ENCODE results near the gene SEC14L3. TPM values are rescaled to one million over a fixed set of nuclear protein-coding genes. Genes with fewer than 3 reads are reported as not detected.

Gene SEC14L3
- total and polyA plus RNA-seq, 4 donors: not detected

DNA sequence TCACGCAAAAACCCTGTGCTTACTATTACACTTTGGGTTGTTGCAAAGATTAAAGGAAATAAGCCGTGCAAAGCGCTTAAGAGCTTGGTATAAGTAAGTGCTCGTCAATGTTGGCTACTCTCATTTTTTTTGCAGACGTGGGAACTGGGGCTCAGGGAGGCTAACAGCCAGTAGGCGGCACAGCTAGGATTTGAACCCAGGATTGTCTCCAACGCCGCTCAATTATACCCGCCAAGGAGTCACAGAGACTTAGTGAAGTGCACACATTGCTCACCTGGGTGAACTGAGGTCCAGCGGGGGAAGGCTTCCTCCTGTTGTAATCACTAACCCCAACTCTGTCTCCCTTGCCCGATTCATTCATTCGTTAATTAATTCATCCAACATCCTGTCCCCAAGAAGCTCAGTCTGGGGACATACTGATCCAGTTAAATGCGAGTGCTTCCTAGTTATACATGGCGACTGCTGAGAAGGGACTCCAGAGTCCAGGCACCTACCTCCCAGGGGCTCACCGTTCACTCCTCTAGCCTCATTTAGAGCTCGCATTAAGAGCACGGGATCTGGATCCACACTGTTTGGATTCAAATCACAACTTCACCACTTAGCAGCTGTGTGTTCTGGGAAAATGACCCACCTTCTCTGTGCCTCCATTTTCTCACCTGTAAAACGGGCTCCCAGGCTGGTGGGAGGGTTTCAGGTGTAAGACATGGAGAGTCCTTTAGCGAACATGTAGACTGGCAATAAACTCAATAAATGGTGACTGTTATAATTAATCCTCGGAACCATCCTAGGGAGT, 47.1 kb downstream of the SEC14L3 start:
- Histone ChIP-seq H3K27ac (ENCODE audit: low read depth in 1 of 2, low read length in 2 of 2) (no peak overlapping the region), H3K27me3 (ENCODE audit: control insufficient read depth in 1 of 2, insufficient read depth in 2 of 2, low read length in 1 of 2) (no peaks in the 10 kb centered on the region), H3K9me3 (ENCODE audit: control insufficient read depth, low read length) (no peaks in the 10 kb centered on the region), H3K4me1 (ENCODE audit: control insufficient read depth in 1 of 2, insufficient read depth in 2 of 2, low read length in 2 of 2) (peaks cover 0 to 3% of the 10 kb centered on the region in 2 donors), H3K4me3 (ENCODE audit: low read length in 2 of 2) (peak overlapping the region; percentile 12 to 19), H3K36me3 (ENCODE audit: control insufficient read depth in 1 of 2, insufficient read depth in 2 of 2, low read length in 1 of 2) (no peaks in the 10 kb centered on the region)
- ATAC-seq (ENCODE audit: low FRiP score) (no peak), DNase-seq (no peak)
- intact Hi-C loops (cut with DNase I): no loop called here
- WGBS, 2 donors: 39 to 41% methylated on average over 20 of the region's 20 CpGs

- intact Hi-C loops (cut with DNase I): loop anchor here in 1 of 2 donors (1.0 kb wide), 1 partner anchor 27 kb away; the partner anchor contains the start of gene SEC14L2
- peaks cover 0 to 3% of the 10 kb centered on the region in 2 donors for H3K4me1 ChIP-seq (ENCODE audit: control insufficient read depth in 1 of 2, insufficient read depth in 2 of 2, low read length in 2 of 2)
- H3K9me3 ChIP-seq (ENCODE audit: control insufficient read depth, low read length): no peaks in the 10 kb centered on the region
- DNase-seq (peak; percentile 99 to 100), ATAC-seq (ENCODE audit: low FRiP score) (peak; percentile 96)
- H3K4me3 ChIP-seq (ENCODE audit: low read length in 2 of 2): peak overlapping the region; percentile 12 to 19
- peak overlapping the region in 1 of 2 donors; percentile 70 for H3K27ac ChIP-seq (ENCODE audit: low read depth in 1 of 2, low read length in 2 of 2)
- no peaks in the 10 kb centered on the region for H3K36me3 ChIP-seq (ENCODE audit: control insufficient read depth in 1 of 2, insufficient read depth in 2 of 2, low read length in 1 of 2)
- 1% methylated on average over 31 of the region's 31 CpGs for WGBS, 2 donors
- H3K27me3 ChIP-seq (ENCODE audit: control insufficient read depth in 1 of 2, insufficient read depth in 2 of 2, low read length in 1 of 2): no peaks in the 10 kb centered on the region
Measured at GRCh38 chr22:30423959-30424533, 47.8 kb downstream of the SEC14L3 start.

GRCh38 chr22:30423301-30423958, 48.4 kb downstream of the SEC14L3 start:
- no peaks in the 10 kb centered on the region for H3K9me3 ChIP-seq (ENCODE audit: control insufficient read depth, low read length)
- H3K36me3 ChIP-seq (ENCODE audit: control insufficient read depth in 1 of 2, insufficient read depth in 2 of 2, low read length in 1 of 2): no peaks in the 10 kb centered on the region
- DNase-seq (peak; percentile 74 to 82), ATAC-seq (ENCODE audit: low FRiP score) (peak; percentile 77)
- H3K4me3 ChIP-seq (ENCODE audit: low read length in 2 of 2): peak overlapping the region; percentile 14 to 38
- peak overlapping the region; percentile 77 to 88 for H3K27ac ChIP-seq (ENCODE audit: low read depth in 1 of 2, low read length in 2 of 2)
- H3K27me3 ChIP-seq (ENCODE audit: control insufficient read depth in 1 of 2, insufficient read depth in 2 of 2, low read length in 1 of 2): no peaks in the 10 kb centered on the region
- 0 to 1% methylated on average over 45 of the region's 45 CpGs for WGBS, 2 donors
- H3K4me1 ChIP-seq (ENCODE audit: control insufficient read depth in 1 of 2, insufficient read depth in 2 of 2, low read length in 2 of 2): peaks cover 0 to 3% of the 10 kb centered on the region in 2 donors
- intact Hi-C loops (cut with DNase I): loop anchor here in 1 of 2 donors (1.0 kb wide), 1 partner anchor 26 kb away; the partner anchor contains the start of gene SEC14L2

DNA sequence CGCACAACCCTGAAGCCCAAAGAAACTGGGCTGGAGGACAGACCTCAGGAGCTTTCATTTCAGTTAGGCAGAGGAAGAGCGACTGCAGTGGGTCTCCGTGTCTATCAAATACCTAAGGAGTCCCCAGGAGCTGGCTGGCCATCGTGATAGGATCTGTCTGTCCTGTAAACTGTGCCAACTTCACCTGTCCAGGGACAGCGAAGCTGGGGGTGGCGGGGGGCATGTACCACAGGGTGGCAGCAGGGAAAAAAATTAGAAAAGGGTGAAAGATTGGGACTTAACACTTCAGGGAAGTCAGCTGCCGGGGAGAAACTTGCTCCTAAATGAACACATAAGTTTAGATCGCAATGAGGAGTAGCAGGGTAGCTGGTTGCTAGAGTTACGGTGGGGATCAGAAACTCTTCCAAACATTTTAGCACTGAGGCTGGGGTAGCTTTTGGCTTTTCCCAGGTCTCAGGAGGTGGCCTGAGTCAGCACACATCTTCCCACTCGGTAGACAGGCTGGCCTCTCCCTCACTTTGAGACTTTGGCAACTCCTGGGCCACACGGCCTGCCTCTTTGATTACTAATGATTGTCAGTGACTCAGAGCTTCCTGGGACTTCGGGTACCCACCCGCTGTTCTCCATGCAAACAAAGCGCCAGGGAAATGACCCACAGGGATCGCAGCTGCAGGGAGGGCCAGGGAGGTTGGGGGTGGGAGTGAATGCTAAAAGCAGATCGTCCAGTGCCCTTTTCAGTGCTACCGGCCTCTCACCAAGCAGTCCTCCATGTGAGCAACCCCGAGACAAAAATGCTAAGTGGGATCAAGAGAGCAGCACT, 49.1 kb downstream of the SEC14L3 start:
- WGBS, 2 donors: 27 to 28% methylated on average over 18 of the region's 18 CpGs
- Histone ChIP-seq H3K4me3 (ENCODE audit: low read length in 2 of 2) (peak overlapping the region; percentile 14 to 38), H3K9me3 (ENCODE audit: control insufficient read depth, low read length) (no peaks in the 10 kb centered on the region), H3K27ac (ENCODE audit: low read depth in 1 of 2, low read length in 2 of 2) (peak overlapping the region; percentile 80 to 88), H3K27me3 (ENCODE audit: control insufficient read depth in 1 of 2, insufficient read depth in 2 of 2, low read length in 1 of 2) (no peaks in the 10 kb centered on the region), H3K4me1 (ENCODE audit: control insufficient read depth in 1 of 2, insufficient read depth in 2 of 2, low read length in 2 of 2) (peaks cover 0 to 3% of the 10 kb centered on the region in 2 donors), H3K36me3 (ENCODE audit: control insufficient read depth in 1 of 2, insufficient read depth in 2 of 2, low read length in 1 of 2) (no peaks in the 10 kb centered on the region)
- ATAC-seq (ENCODE audit: low FRiP score) (peak; percentile 12), DNase-seq (peak; percentile 84 to 90)
- intact Hi-C loops (cut with DNase I): loop anchor here in 1 of 2 donors (1.0 kb wide), 1 partner anchor 25 kb away; the partner anchor contains the start of gene SEC14L2

GRCh38 chr22:30421695-30422480, 49.9 kb downstream of the SEC14L3 start:
- WGBS, 2 donors: 66 to 70% methylated on average over 8 of the region's 8 CpGs
- ATAC-seq (ENCODE audit: low FRiP score) (no peak), DNase-seq (no peak)
- intact Hi-C loops (cut with DNase I): no loop called here
- peaks cover 0 to 3% of the 10 kb centered on the region in 2 donors for H3K4me1 ChIP-seq (ENCODE audit: control insufficient read depth in 1 of 2, insufficient read depth in 2 of 2, low read length in 2 of 2)
- H3K36me3 ChIP-seq (ENCODE audit: control insufficient read depth in 1 of 2, insufficient read depth in 2 of 2, low read length in 1 of 2): no peaks in the 10 kb centered on the region
- H3K4me3 ChIP-seq (ENCODE audit: low read length in 2 of 2): no peak overlapping the region
- H3K27ac ChIP-seq (ENCODE audit: low read depth in 1 of 2, low read length in 2 of 2): peak overlapping the region; percentile 80 to 88
- H3K9me3 ChIP-seq (ENCODE audit: control insufficient read depth, low read length): no peaks in the 10 kb centered on the region
- H3K27me3 ChIP-seq (ENCODE audit: control insufficient read depth in 1 of 2, insufficient read depth in 2 of 2, low read length in 1 of 2): no peaks in the 10 kb centered on the region

GRCh38 chr22:30420347-30421125, 51.3 kb downstream of the SEC14L3 start:
- 36 to 41% methylated on average over 6 of the region's 6 CpGs for WGBS, 2 donors
- intact Hi-C loops (cut with DNase I): no loop called here
- Histone ChIP-seq H3K27me3 (ENCODE audit: control insufficient read depth in 1 of 2, insufficient read depth in 2 of 2, low read length in 1 of 2) (no peaks in the 10 kb centered on the region), H3K27ac (ENCODE audit: low read depth in 1 of 2, low read length in 2 of 2) (no peak overlapping the region), H3K4me3 (ENCODE audit: low read length in 2 of 2) (no peak overlapping the region), H3K4me1 (ENCODE audit: control insufficient read depth in 1 of 2, insufficient read depth in 2 of 2, low read length in 2 of 2) (peaks cover 0 to 3% of the 10 kb centered on the region in 2 donors), H3K9me3 (ENCODE audit: control insufficient read depth, low read length) (no peaks in the 10 kb centered on the region), H3K36me3 (ENCODE audit: control insufficient read depth in 1 of 2, insufficient read depth in 2 of 2, low read length in 1 of 2) (peaks cover 0 to 4% of the 10 kb centered on the region in 2 donors)
- ATAC-seq (ENCODE audit: low FRiP score): no peak
- no peak for DNase-seq

- Histone ChIP-seq H3K4me1 (ENCODE audit: control insufficient read depth in 1 of 2, insufficient read depth in 2 of 2, low read length in 2 of 2) (peaks cover 0 to 3% of the 10 kb centered on the region in 2 donors), H3K27ac (ENCODE audit: low read depth in 1 of 2, low read length in 2 of 2) (no peak overlapping the region), H3K36me3 (ENCODE audit: control insufficient read depth in 1 of 2, insufficient read depth in 2 of 2, low read length in 1 of 2) (peaks cover 0 to 4% of the 10 kb centered on the region in 2 donors), H3K4me3 (ENCODE audit: low read length in 2 of 2) (no peak overlapping the region), H3K27me3 (ENCODE audit: control insufficient read depth in 1 of 2, insufficient read depth in 2 of 2, low read length in 1 of 2) (no peaks in the 10 kb centered on the region), H3K9me3 (ENCODE audit: control insufficient read depth, low read length) (no peaks in the 10 kb centered on the region)
- DNase-seq (no peak), ATAC-seq (ENCODE audit: low FRiP score) (no peak)
- intact Hi-C loops (cut with DNase I): no loop called here
- 76% methylated on average over 1 of the region's 1 CpG for WGBS, 2 donors
Measured at GRCh38 chr22:30416837-30417236, 55.0 kb downstream of the SEC14L3 start.
